Stimulated activated naive B cell treated with anti-CD40 and anti-IgM and Interleukin-4, amounts not matched to agents 10 μg/mL and 1 μg/mL and 100 μg/mL, for 72 hours (primary cell): ENCODE measurements around the gene SEC14L6.
"Not testable (repeated sequence)": the region's sequence is repeated elsewhere in the genome, so short reads cannot be mapped to it uniquely, and the experiment has no call there.

Source experiments
- ATAC-seq, 2 donors: fragments of 150-1000 bp; cut with Tn5 transposase; replicated peaks; 2 replicates each; pipeline ENCODE4 v1.10.0; 2021; ENCODE audit warnings: moderate library complexity in 1 of 2
- DNase-seq: peaks from one replicate; pipeline ENCODE4 v3.0.0; 2021
- H3K27ac Mint-ChIP-seq: one replicate; pipeline ENCODE4 v1.8.0; 2022; ENCODE audit warnings: mild to moderate bottlenecking, mixed read lengths
- H3K27me3 Mint-ChIP-seq, 2 donors: one replicate each; pipeline ENCODE4 v1.8.0; 2022; ENCODE audit warnings: mixed read lengths in 2 of 2
- H3K36me3 Mint-ChIP-seq, 2 donors: one replicate each; pipeline ENCODE4 v1.8.0; 2022; ENCODE audit warnings: mixed read lengths in 2 of 2, mild to moderate bottlenecking in 1 of 2
- H3K4me1 Mint-ChIP-seq, 2 donors: one replicate each; pipeline ENCODE4 v1.8.0; 2022; ENCODE audit warnings: mixed read lengths in 2 of 2, mild to moderate bottlenecking in 1 of 2
- H3K4me3 Mint-ChIP-seq, 2 donors: one replicate each; pipeline ENCODE4 v1.8.0; 2022; ENCODE audit warnings: mild to moderate bottlenecking in 2 of 2, mixed read lengths in 2 of 2, moderate library complexity in 1 of 2
- H3K9me3 Mint-ChIP-seq, 2 donors: one replicate each; pipeline ENCODE4 v1.8.0; 2022; ENCODE audit warnings: mixed read lengths in 2 of 2, mild to moderate bottlenecking in 1 of 2

SEC14L6 gene

GRCh38 chr22:30546616-30547015 is at the start of gene SEC14L6:
SEC14L6 (minus strand) TSS chr22:30546741; CDS start chr22:30546682, 59 bp downstream.
- Mint-ChIP-seq H3K4me3 (no peak within 1 kb of the TSS), H3K36me3 (no peaks in the 10 kb centered on the region), H3K9me3 (no peaks in the 10 kb centered on the region), H3K27me3 (peaks cover 44 to 59% of the 10 kb centered on the region in 2 donors), H3K4me1 (no peaks in the 10 kb centered on the region), H3K27ac (no peak within 1 kb of the TSS)
- ATAC-seq (no peak), DNase-seq (no peak)

- Mint-ChIP-seq H3K9me3 (no peaks in the 10 kb centered on the region), H3K4me3 (no peak overlapping the region), H3K36me3 (no peaks in the 10 kb centered on the region), H3K27ac (no peak overlapping the region), H3K27me3 (peaks cover 4 to 6% of the 10 kb centered on the region in 2 donors), H3K4me1 (no peaks in the 10 kb centered on the region)
- ATAC-seq (no peak), DNase-seq (no peak)
Measured at GRCh38 chr22:30596199-30596598, 49.7 kb upstream of the SEC14L6 start.

GRCh38 chr22:30592360-30592713 is 45.8 kb upstream of the SEC14L6 start:
- not testable (repeated sequence) for H3K9me3 Mint-ChIP-seq, H3K4me1 Mint-ChIP-seq, DNase-seq, ATAC-seq, H3K27ac Mint-ChIP-seq, H3K27me3 Mint-ChIP-seq, H3K4me3 Mint-ChIP-seq
- H3K36me3 Mint-ChIP-seq: peaks cover 14 to 24% of the 10 kb centered on the region in 2 donors

GRCh38 chr22:30591588-30592359 is 45.2 kb upstream of the SEC14L6 start, which contains the start of gene PES1:
PES1 (minus strand) TSS chr22:30591910; CDS start chr22:30591833, 77 bp downstream.
- Mint-ChIP-seq H3K9me3 (no peaks in the 10 kb centered on the region), H3K27ac (no peak within 1 kb of the TSS), H3K4me3 (no peak within 1 kb of the TSS), H3K36me3 (peaks cover 19 to 30% of the 10 kb centered on the region in 2 donors), H3K27me3 (peaks cover 4 to 6% of the 10 kb centered on the region in 2 donors), H3K4me1 (peaks cover 0 to 4% of the 10 kb centered on the region in 2 donors)
- peak; percentile 100 for ATAC-seq
- peak; percentile 94 for DNase-seq

- H3K27me3 Mint-ChIP-seq: peaks cover 4 to 6% of the 10 kb centered on the region in 2 donors
- H3K27ac Mint-ChIP-seq: no peak overlapping the region
- H3K4me3 Mint-ChIP-seq: no peak overlapping the region
- H3K4me1 Mint-ChIP-seq: peaks cover 0 to 4% of the 10 kb centered on the region in 2 donors
- peaks cover 24 to 35% of the 10 kb centered on the region in 2 donors for H3K36me3 Mint-ChIP-seq
- DNase-seq (no peak), ATAC-seq (peak in 1 of 2 donors; percentile 10)
- H3K9me3 Mint-ChIP-seq: no peaks in the 10 kb centered on the region
Measured at GRCh38 chr22:30591191-30591587, 44.6 kb upstream of the SEC14L6 start.

- no peak overlapping the region for H3K27ac Mint-ChIP-seq
- H3K9me3 Mint-ChIP-seq: no peaks in the 10 kb centered on the region
- peaks cover 5 to 8% of the 10 kb centered on the region in 2 donors for H3K4me1 Mint-ChIP-seq
- no peak for ATAC-seq
- no peaks in the 10 kb centered on the region for H3K27me3 Mint-ChIP-seq
- no peak overlapping the region for H3K4me3 Mint-ChIP-seq
- peaks cover 57 to 70% of the 10 kb centered on the region in 2 donors for H3K36me3 Mint-ChIP-seq
- no peak for DNase-seq
Measured at GRCh38 chr22:30586414-30586813, 39.9 kb upstream of the SEC14L6 start.

GRCh38 chr22:30584441-30584840 is 37.9 kb upstream of the SEC14L6 start:
- no peak overlapping the region for H3K4me3 Mint-ChIP-seq
- ATAC-seq: no peak
- H3K36me3 Mint-ChIP-seq: peaks cover 71 to 80% of the 10 kb centered on the region in 2 donors
- DNase-seq: no peak
- no peaks in the 10 kb centered on the region for H3K27me3 Mint-ChIP-seq
- H3K27ac Mint-ChIP-seq: no peak overlapping the region
- peaks cover 5% of the 10 kb centered on the region in 2 donors for H3K4me1 Mint-ChIP-seq
- no peaks in the 10 kb centered on the region for H3K9me3 Mint-ChIP-seq

GRCh38 chr22:30582788-30583545 is 36.4 kb upstream of the SEC14L6 start:
- no peak for ATAC-seq
- peaks cover 5% of the 10 kb centered on the region in 2 donors for H3K4me1 Mint-ChIP-seq
- H3K9me3 Mint-ChIP-seq: no peaks in the 10 kb centered on the region
- no peak overlapping the region for H3K4me3 Mint-ChIP-seq
- no peak for DNase-seq
- no peaks in the 10 kb centered on the region for H3K27me3 Mint-ChIP-seq
- H3K27ac Mint-ChIP-seq: no peak overlapping the region
- H3K36me3 Mint-ChIP-seq: peaks cover 72 to 82% of the 10 kb centered on the region in 2 donors

GRCh38 chr22:30582051-30582450 is 35.5 kb upstream of the SEC14L6 start:
- no peak overlapping the region for H3K27ac Mint-ChIP-seq
- DNase-seq (no peak), ATAC-seq (no peak)
- H3K4me1 Mint-ChIP-seq: peaks cover 5% of the 10 kb centered on the region in 2 donors
- H3K27me3 Mint-ChIP-seq: no peaks in the 10 kb centered on the region
- H3K36me3 Mint-ChIP-seq: peaks cover 73 to 82% of the 10 kb centered on the region in 2 donors
- H3K9me3 Mint-ChIP-seq: no peaks in the 10 kb centered on the region
- H3K4me3 Mint-ChIP-seq: no peak overlapping the region

- DNase-seq (no peak), ATAC-seq (no peak)
- peaks cover 5% of the 10 kb centered on the region in 2 donors for H3K4me1 Mint-ChIP-seq
- no peak overlapping the region for H3K27ac Mint-ChIP-seq
- H3K27me3 Mint-ChIP-seq: no peaks in the 10 kb centered on the region
- peaks cover 72 to 84% of the 10 kb centered on the region in 2 donors for H3K36me3 Mint-ChIP-seq
- H3K4me3 Mint-ChIP-seq: no peak overlapping the region
- H3K9me3 Mint-ChIP-seq: no peaks in the 10 kb centered on the region
Measured at GRCh38 chr22:30580896-30581295, 34.4 kb upstream of the SEC14L6 start.

GRCh38 chr22:30578481-30578880 is 31.9 kb upstream of the SEC14L6 start:
- Mint-ChIP-seq H3K27ac (no peak overlapping the region), H3K4me1 (peaks cover 10 to 14% of the 10 kb centered on the region in 2 donors), H3K36me3 (peaks cover 66 to 77% of the 10 kb centered on the region in 2 donors), H3K27me3 (no peaks in the 10 kb centered on the region), H3K4me3 (no peak overlapping the region), H3K9me3 (no peaks in the 10 kb centered on the region)
- DNase-seq: no peak
- ATAC-seq: no peak

- no peak overlapping the region for H3K27ac Mint-ChIP-seq
- H3K9me3 Mint-ChIP-seq: no peaks in the 10 kb centered on the region
- H3K4me1 Mint-ChIP-seq: peaks cover 10 to 11% of the 10 kb centered on the region in 2 donors
- no peak for ATAC-seq
- no peaks in the 10 kb centered on the region for H3K27me3 Mint-ChIP-seq
- peaks cover 45 to 58% of the 10 kb centered on the region in 2 donors for H3K36me3 Mint-ChIP-seq
- no peak for DNase-seq
- no peak overlapping the region for H3K4me3 Mint-ChIP-seq
Measured at GRCh38 chr22:30575859-30576258, 29.3 kb upstream of the SEC14L6 start.

GRCh38 chr22:30574997-30575671 is 28.6 kb upstream of the SEC14L6 start:
- Mint-ChIP-seq H3K27me3 (no peaks in the 10 kb centered on the region), H3K4me1 (peaks cover 10 to 11% of the 10 kb centered on the region in 2 donors), H3K27ac (no peak overlapping the region), H3K4me3 (no peak overlapping the region), H3K36me3 (peaks cover 39 to 51% of the 10 kb centered on the region in 2 donors), H3K9me3 (no peaks in the 10 kb centered on the region)
- ATAC-seq (peak; percentile 6 to 24), DNase-seq (no peak)
